Activated T-helper 1 cell treated with Interleukin-2 at 50 U/mL for 16 hours (primary cell): ENCODE measurements around the gene CCDC121.

Experiments used
- DNase-seq: peaks from one replicate; pipeline ENCODE4 v3.0.0-alpha.2; 2020; ENCODE audit warnings: low read depth

CCDC121 gene

GRCh38 chr2:27628767-27629709, at the start of gene CCDC121, which contains the start of gene GPN1:
Gene CCDC121 (minus strand): TSS chr2:27629012. CDS start chr2:27627799, 1,213 bp downstream.
Gene GPN1 (plus strand): TSS chr2:27629050. CDS start chr2:27629059, 9 bp downstream.
- peak; percentile 90 for DNase-seq

GRCh38 chr2:27672723-27673486, 44.1 kb upstream of the CCDC121 start:
- no peak for DNase-seq

GRCh38 chr2:27671235-27671634, 42.4 kb upstream of the CCDC121 start:
- DNase-seq: no peak

- no peak for DNase-seq
Measured at GRCh38 chr2:27667446-27667845, 38.6 kb upstream of the CCDC121 start.

GRCh38 chr2:27664622-27665363, 36.0 kb upstream of the CCDC121 start:
- DNase-seq: no peak

- no peak for DNase-seq
Measured at GRCh38 chr2:27664154-27664574, 35.4 kb upstream of the CCDC121 start.

- DNase-seq: peak; percentile 53
Measured at GRCh38 chr2:27663285-27664153, 34.7 kb upstream of the CCDC121 start, which contains the start of the genes SLC4A1AP and SUPT7L. Gene SLC4A1AP (plus strand): TSS chr2:27663889. CDS start chr2:27663915, 26 bp downstream. Gene SUPT7L (minus strand): TSS chr2:27663614. CDS start chr2:27662192, 1,422 bp downstream.

- DNase-seq: no peak
Measured at GRCh38 chr2:27661371-27661770, 32.6 kb upstream of the CCDC121 start.

- no peak for DNase-seq
Measured at GRCh38 chr2:27655155-27655951, 26.5 kb upstream of the CCDC121 start.

- no peak for DNase-seq
Measured at GRCh38 chr2:27653397-27653796, 24.6 kb upstream of the CCDC121 start.

GRCh38 chr2:27652790-27653189, 24.0 kb upstream of the CCDC121 start:
- DNase-seq: no peak

- no peak for DNase-seq
Measured at GRCh38 chr2:27652341-27652740, 23.5 kb upstream of the CCDC121 start.

- DNase-seq: no peak
Measured at GRCh38 chr2:27651056-27651455, 22.2 kb upstream of the CCDC121 start.

GRCh38 chr2:27647737-27648136, 18.9 kb upstream of the CCDC121 start:
- DNase-seq: no peak

GRCh38 chr2:27647289-27647688, 18.5 kb upstream of the CCDC121 start:
- no peak for DNase-seq

GRCh38 chr2:27645197-27645596, 16.4 kb upstream of the CCDC121 start:
- DNase-seq: no peak

GRCh38 chr2:27640722-27641245, 12.0 kb upstream of the CCDC121 start:
- DNase-seq: no peak

- DNase-seq: no peak
Measured at GRCh38 chr2:27638709-27639108, 9.9 kb upstream of the CCDC121 start.

- DNase-seq: no peak
Measured at GRCh38 chr2:27638037-27638637, 9.3 kb upstream of the CCDC121 start.
